Measurements from ENCODE around the gene NKD1.

NKD1 gene

DNA sequence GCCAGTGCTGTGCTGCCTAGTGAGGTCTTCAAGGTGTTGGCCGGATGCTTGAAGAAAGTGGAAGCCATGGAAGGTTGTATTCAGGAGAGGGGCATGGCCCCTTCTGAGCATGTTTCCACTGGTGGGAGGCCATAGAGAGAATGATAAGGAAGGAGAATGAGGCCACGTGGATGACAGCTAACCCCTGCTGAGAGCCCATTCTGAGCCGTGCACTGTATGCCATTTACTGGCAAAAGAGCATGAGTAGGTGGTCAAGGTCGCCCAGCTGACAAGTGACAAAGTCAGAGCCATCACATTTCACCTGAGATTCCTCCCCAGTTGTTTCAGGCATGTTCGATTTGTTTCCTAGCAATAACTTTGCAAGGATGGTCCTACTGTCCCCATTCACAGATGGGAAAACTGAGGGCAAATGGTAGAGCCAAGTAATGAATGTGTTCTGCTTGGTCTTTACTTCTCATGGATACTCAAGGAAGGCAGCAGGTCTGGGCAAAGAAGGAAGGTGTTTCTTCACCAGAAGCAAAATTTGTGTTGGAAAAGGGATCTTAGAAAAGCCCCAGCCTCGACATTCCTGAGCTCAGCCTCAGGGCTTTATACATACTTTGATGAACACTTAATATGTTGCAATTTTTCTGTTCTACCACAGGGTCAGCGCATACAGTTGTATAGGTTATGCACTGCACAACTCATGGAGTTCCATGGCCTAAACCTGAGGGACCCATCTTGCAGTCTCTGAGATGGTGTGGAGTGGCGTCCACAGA lies 10.5 kb upstream of the NKD1 start:
- DNase-seq (ENCODE audit: low read depth) = no peak

DNA sequence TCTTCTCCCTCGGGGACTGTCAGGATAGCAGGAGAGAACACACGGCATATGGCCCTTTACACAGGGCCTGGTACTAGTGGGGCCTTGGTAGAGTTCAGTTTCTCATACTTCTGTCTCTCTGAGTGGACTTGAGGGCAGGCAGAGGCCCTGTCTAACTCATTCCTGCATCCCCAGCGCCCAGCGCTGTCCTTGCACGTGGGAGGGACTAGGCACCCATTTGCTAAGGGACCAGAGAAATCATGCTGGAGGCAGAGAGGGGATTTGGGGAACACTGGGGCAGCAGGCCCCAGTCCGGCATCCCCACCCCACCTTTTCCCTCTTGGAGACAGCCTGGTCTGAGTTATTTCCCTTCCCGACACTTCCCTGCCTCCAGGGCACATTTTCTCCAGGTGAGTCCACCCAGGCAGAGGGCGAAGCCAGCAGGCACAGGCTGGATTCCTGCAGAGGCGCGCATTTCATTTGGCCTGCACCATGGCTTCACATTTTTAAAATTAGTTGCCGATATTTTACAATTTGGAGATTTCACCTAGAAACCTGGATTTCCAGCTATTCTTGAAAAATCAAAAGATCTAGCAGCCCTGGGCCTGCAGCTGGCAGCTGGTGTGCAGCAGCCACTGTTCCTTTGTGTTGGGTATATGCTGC lies 9.7 kb upstream of the NKD1 start:
- DNase-seq (ENCODE audit: low read depth) = no peak

DNA sequence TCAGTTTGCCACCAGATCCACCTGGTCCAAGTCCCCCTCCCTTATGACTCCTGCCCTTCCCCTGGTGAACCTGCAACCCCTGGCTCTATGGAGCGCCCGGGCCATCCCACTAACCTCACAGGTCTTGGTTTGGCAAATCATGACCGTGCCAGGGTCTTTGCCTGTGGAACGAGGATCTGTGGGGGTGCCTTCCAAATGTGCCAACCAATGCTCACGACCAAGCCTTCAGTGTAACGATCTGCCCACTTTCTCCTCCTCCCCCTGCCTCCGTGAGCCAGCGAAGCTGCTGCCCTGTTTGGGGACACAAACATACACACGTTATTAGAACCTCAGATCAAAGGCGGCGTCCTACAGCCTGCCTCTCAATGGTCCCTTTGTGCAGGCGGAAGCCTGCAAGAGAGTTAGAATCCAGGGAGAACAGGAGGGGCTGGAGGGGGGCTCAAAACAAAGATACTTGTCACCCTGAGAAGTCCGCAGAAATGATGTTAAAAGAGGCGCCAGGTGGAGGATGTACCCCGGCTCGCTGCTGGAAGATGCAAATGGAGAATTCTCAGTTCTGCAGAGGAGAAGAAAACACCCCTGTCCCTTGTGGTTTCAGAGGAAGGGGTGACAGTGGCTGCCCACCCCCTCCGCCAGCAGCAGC lies 9.0 kb upstream of the NKD1 start:
- DNase-seq (ENCODE audit: low read depth) = no peak

DNA sequence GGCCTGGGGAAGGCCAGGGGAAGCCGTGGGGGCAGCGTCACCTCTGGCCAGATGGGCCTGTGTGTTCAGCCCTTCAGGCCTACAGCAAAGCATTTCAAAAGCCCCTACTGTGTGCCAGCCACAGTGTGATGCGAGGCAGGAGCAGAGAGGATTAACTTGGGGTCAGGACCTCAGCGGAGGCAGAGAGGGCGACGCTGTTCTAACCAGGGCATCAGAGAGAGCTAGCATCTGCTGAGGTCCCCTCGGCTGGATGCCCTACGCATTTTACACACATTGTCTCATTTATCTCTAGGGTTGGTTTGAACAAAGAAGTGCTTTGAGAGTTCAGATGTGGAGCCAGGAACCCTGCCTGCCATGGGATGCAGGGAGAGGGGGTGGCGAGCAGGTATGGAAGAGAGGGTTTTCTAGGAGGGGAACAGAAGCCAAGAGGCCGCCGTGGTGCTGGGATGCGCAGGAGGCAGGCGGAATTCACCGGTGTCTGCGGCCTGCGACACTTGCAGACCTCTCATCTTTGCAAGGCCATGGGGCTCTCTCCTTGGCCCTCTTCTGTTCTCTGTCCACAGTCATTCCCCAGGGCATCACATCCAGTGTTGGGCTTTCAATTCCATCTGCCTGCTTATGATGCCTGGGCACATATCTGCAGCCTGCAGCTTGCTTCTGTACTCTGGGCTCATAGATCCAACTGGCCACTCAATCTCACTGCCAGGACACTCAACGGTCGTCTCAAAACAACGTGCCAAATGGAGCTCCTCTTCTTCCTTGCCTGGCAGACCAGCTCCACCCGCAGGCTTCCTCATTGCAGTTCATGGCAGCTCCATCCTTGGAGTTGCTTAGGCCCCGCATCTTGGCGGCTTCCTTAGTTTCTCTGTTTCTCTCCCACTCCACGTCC lies 8.1 kb upstream of the NKD1 start:
- DNase-seq (ENCODE audit: low read depth) = no peak

DNA sequence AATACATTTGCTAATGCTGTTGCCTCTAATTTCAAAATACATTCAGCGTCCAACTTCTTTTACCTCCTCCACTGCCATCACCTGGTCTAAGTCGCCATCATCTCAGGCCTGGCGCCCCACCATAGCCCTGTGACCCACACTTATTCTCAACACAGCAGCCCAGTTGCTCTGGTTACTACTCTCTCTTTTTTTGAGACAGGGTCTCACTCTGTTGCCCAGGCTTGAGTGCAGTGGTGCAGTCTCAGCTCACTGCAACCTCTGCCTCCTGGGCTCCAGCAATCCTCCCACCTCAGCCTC lies 7.5 kb upstream of the NKD1 start:
- no peak for DNase-seq (ENCODE audit: low read depth)

DNA sequence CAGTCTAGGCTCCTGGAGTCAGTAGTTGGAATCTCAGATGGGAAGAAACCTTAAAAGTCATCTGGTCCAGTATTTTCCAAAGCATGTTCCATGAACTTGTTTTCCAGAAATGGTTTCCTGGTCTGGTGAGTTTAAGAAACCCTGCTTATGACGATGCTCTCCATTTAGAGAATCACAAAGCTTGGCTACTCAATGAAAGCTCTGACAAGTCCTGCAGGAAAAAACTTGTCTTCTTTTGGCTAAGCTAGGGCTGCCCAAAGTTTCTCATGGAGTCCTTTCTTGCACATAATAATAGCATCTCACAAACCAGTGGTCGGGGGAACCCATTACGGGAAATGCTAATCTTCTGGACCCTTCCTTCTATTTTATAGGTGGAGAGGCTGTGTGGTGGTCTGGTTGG lies 5.5 kb upstream of the NKD1 start:
- no peak for DNase-seq (ENCODE audit: low read depth)

DNA sequence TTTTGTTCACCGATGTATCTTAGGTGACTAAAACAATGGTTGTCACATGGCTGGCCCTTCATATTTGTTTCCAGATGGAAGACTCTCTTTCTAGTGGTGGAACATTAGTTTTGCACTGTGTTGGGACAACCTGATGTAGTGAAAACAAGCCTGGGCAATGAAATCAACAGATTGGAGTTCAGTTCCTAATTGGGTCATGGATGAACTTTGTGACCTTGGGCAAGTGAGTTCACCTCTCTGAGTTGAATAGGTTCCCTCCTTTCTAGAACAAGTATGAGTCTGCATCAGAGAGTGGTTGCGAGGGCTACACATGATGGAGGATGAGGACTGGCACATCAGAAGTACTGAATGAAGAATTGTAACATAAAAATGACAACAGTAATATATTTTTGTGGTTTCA lies 2.1 kb upstream of the NKD1 start:
- DNase-seq (ENCODE audit: low read depth) = no peak

DNA sequence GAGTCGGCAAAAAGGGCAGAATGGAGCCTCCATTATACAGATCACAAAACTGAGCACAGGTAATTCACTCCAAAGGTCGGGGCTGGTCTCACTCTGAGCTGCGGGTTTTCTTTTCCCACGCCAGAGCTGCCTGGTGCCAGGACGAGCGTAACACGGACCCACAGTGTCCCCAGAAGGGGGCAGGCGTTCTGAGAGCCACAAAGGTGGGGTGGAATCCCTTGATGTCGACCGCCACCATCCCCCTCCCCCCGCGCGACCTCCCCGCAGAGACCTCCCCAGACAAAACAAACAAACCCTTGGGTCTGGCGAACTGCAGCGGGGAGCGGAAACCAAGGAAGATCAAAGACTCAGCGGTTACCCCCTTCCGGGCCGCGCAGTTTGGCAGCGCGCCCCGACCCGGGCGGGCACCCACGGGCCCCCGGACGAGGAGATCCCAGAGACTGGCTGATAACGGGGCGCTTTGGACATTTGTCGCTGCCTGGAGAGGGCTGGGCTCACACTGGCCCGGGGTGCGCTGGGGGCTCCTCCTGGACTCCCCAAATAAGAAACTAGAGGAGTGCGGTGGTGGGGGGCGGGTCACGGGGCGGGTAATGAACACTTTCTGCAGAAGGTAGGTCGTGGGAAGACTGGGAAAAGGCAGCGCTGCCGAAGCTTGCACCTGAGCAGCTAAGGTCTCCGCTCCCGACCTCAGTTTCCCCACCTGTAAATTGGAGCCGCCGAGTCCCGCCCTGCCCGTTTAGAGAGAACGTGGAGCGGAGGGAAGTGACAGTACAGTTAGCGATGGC lies 664 bp upstream of the NKD1 start:
- peak; percentile 2 for DNase-seq (ENCODE audit: low read depth)

DNA sequence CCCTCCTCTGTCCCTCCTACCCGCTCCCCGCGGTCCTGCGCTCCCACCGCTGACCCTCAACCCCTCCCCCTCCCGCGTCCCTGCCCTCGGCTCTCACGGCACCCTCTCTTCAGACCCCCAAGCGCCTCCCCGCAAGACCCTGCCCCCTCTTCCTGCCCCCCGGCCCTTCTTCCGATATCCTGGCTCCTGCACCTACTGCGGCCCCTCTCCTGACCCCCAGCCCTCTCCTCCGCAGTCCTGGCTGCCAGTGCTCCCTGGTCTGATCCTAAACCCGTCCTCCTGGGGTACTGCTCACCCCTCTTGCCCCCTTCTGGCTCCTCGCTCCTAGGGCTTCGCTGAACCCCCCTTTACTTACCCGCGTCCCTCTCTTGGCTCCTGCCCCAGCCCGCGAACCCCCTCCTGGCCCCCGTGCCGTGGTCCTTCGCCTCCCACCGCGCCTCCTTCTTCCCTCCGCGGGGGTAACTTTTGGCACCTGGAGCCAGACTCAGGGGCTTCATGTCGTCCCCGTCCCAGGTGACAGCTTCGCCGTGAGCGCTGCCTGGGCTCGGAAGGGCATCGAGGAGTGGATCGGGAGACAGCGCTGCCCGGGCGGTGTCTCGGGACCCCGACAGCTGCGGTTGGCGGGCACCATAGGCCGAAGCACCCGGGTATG lies 839 bp downstream of the NKD1 start:
- no peak for DNase-seq (ENCODE audit: low read depth)

DNA sequence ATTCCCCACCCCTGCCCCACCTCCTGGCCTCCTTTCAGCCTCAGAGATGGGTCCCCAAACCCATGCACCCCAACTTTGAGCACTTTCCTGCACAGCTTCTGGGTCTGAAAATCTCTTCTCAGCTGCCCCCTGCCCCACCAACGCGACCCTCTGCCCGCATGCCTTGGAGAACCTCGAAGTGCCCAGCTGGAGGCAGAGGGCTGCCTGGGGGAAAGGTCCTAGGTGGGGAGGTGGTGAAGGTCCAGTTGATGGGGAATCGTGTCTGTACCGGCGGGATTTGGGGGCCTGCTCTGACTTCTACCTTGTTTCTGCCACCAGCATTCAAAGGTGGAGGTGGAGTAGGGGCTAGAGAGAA lies 1.3 kb downstream of the NKD1 start:
- DNase-seq (ENCODE audit: low read depth) = no peak

DNA sequence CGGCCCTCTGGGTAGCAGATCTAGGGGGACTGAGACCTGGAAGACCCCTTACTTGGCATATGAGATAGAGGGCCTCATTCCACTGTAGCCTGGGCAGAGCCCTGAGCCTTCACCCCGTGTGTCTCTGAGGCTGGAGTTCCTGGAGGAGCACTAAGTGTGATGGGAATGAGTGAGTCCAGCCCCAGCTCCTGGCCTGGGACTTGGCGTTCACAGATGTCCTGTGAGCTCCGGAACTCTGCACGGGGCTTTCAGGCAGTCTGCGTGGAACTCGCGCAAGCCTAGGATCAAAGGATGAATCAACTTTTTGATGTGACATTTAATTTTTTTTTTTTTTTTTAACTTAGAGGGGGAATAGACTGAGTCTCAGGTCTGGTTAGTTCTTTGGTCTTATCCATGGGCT lies 1.8 kb downstream of the NKD1 start:
- no peak for DNase-seq (ENCODE audit: low read depth)

DNA sequence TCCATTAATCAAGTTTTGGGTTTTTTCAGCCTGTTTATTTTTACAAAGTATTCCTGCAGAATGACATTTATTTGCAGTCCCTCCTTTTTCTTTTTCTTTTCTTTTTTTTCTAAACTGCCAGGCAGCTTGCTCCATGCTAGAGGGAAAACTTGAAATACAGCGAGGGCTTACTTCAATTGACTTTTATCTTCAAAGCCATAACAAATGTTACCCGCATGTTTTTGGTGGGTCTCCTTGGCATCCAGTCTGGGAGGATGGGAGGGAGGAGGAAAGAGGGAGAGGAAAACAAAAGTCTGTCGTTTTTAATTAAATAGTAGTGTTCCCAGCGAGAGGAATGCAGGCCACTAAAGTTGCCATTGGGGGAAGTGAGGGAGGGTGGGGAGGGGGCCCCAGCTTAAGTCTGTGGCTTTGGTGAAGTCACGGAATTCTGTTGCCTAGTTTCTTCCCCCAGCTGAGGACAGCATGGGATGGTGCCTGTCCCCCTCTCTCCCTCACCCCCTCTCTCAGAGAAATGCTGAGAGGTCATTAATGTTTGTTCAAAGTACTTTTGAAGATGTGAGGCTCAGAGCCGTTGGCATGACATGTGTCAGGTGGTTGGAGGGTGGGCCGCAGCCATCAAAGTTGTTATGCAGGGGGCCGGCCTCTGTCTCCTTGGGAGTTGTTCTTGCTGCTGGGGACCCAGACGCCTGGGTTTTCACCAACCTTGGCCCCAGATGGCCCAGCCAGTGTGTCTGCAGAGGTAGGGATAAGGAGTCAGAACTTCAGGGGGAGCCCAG lies 2.9 kb downstream of the NKD1 start:
- no peak for DNase-seq (ENCODE audit: low read depth)

DNA sequence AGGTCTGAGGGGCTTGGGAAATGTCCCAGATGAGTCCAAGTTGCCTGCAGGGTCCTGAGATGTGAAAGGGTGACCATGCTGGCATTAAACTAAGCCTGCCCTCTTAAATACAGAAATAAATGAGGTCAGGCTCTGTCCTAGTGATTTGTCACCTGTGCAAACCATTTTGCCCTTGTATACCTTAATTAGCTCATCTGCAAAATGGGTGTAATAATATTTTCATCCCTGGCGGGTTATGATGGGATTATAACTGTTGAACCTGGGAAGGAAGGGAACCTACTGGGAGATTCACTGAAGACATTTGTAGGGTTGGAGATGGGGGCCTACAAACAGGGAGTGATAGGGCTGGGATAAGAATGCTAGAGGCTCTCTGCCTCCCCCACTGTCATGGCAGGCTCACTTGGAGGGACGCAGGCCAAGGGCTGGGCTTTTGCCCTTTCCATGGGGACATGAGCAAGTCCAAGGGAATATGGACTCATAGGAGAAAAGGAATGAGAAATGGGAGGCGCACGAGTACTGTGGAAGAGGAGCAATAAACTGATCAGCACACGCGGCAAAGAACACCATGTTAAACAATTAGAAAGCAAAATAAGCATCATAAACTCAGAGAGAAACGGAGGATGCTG lies 4.4 kb downstream of the NKD1 start:
- no peak for DNase-seq (ENCODE audit: low read depth)

DNA sequence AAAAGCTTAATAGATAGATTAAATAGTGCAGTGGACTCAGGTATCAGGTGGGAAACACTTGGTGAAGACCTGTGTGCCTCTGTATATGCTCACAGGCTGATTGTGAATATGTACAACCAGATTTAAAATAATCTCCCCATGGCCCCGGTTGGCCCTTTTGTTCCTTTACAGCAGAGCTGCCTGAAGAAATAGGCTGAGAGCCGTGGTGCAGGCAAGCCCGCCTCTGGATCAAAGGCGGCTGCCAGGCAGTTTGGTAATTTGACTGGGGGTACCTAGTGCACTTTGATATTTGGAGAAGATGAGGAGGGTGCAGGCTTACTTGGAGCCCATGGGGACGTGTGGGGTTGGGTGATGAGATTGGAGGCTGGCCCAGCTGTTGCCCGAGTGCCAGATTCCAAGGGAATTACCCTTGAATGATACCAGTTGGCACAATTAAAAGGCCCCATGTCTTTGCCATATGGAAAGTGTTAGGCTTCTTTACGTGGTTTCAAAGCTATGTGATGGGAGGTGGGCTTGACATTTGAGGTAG lies 5.0 kb downstream of the NKD1 start:
- DNase-seq (ENCODE audit: low read depth) = no peak

DNA sequence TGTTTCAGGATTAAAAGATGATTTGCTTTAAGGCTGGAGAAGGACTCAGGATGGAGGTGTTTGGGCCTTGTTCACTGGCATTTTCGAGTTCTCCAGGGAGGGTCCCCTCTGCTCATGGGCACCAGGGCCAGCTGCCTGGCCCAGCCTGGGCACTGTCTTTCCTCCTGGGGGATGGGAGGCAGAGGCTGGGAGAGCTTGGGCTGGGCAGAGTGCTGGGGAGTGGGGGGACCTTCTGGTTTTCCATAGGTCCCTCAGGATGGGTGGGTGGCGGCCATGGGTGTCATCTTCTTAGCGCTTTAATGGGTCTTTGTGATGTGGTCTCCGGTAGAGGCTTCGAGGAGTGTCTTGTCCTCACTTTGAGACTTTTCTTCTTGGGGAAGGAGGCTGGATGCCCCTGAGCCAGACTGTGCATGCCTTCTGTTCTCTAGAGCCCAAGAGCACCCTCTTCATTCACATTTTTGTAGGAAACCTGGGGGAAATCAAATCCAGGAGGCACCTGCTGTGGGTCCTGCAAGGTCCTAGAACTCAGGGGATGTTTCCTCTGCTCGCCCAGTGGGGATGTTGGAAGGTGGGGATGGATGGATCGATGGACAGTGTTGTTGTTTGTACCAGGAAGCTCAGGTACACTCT lies 5.7 kb downstream of the NKD1 start:
- no peak for DNase-seq (ENCODE audit: low read depth)

DNA sequence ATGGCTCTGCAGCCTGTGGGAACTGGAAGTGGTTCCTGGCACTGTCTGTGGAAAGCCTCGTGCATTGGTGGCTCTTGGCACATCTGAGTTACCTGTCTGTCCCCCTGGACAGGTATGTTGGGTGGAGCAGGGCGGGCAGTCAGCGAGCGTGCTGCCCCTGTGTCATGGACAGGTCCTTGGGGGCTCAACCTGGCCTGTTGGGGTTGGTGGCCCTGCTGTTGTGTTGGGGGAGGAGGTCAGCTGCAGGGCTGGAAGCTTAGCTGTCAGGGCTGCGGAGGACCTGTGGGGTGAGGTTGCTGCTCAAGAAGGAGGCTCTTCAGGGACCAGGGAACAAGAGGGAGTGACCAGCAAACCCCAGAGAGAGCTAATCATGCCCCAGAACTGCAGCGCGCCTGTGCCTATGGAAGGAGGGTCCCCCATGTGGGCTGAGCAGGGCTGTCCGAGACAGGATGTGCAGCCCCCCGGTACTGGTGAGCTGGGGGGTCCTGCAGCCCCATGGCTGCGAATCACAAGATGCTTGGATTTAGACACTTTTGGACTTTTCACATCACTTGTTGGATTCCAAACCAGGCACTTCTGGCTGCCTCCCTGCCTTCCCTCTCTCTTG lies 7.2 kb downstream of the NKD1 start:
- no peak for DNase-seq (ENCODE audit: low read depth)

DNA sequence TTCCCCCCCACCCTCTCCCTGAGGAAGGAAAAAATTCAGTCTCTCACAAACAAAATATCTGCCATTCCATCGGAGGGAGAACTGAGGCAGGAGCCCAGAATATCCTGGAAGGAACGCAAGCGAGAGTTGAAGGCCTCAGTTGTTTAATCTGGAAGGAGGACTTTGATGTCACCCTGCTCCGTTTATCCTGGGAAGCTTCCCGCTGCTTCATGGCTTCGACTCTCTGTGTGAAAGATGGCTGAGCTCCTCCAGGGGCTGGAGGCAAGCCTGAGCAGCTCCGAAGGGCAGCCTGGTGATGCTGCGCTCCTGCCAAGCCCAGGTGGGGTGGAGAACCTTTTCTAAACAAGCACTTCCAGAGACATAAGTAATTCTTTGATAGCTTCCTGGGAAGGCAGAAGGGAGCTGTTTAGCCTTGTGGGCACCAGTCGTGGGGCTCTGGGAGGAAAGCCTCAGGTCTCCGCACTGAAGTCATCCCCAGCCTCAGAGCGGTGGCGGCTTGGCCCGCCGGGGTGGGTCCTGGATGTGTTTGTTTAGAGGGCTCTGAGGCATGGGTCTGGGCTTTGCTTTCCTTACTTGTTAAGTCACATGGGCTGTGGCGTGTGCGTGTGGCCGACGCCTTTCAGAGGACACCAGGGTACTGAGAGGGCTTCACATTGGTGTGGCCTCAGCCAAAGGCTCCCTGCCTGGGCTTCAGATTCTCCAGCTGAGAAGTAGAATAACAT lies 7.9 kb downstream of the NKD1 start:
- no peak for DNase-seq (ENCODE audit: low read depth)

DNA sequence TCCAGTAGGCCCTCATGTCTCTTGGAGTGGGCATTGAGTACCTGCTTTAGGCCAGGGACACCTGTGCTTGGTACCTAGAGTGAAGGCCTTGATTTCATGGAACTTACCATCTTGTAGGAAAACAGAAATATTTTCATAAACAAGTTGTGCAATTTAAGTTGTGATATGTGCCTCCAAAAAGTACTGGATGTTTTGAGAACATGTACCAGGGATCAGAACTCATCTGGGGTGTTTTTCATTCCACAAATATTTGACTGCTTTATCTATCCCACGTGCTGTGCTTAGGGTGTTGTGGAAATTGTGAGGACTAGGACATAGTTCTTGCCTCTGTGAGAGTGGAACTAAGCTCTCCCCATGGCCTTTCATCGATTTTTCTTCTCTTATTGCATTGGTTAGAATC lies 8.8 kb downstream of the NKD1 start:
- DNase-seq (ENCODE audit: low read depth) = peak; percentile 54

Data from amniotic epithelial cell (primary cell).